H1 (cell line): ENCODE results near the gene S1PR2. TPM values are rescaled to one million over a fixed set of nuclear protein-coding genes. Genes with fewer than 3 reads are reported as not detected.

Experiments
- CHD7 ChIP-seq: fragments of 300-600 bp; sonication (generic); IDR thresholded peaks from 2 replicates; pipeline ENCODE4 v1.7.1; 2012; ENCODE audit warnings: low read length, moderate library complexity, mild to moderate bottlenecking, inconsistent platforms; ENCODE audit not compliant: insufficient replicate concordance
- FOSL1 ChIP-seq: IDR thresholded peaks from 2 replicates; pipeline ENCODE4 v1.6.1; 2011; ENCODE audit warnings: mild to moderate bottlenecking, low read depth, low read length, moderate library complexity; ENCODE audit not compliant: insufficient read depth
- SIN3A ChIP-seq, 2 experiments: IDR thresholded peaks in 1 of 2; conservative IDR thresholded peaks in 1 of 2; 2 replicates each; pipeline ENCODE4 v1.6.1; 2011 to 2012; ENCODE audit warnings: low read length in 2 of 2, improper control_type of control experiment in 1 of 2, low read depth in 1 of 2, mild to moderate bottlenecking in 1 of 2
- TCF12 ChIP-seq: IDR thresholded peaks from 2 replicates; pipeline ENCODE4 v1.6.1; 2011; ENCODE audit warnings: low read depth, mild to moderate bottlenecking, low read length
- polyA plus RNA-seq, 7 experiments: library from polyadenylated mRNA; depleted of rRNA in 3 of 7; stranded (reverse) in 5 of 7; unstranded in 2 of 7; fragments of >200 nt in 5 of 7; fragments of 200-250 nt in 2 of 7; gene quantifications; 1 replicate in 5 of 7; 2 replicates in 1 of 7; 4 replicates in 1 of 7; pipeline versions ENCODE4 v1.2.1 to v1.2.3, GENCODE V29; 2011 to 2013; ENCODE audit warnings: missing spikeins in 2 of 7, mixed read lengths in 2 of 7
- total RNA-seq: library from RNA; stranded (reverse); fragmentation: NEBNext Ultra II Directional; extraction: Animal tissue kit (Norgen Biotek cat#: 25700); gene quantifications from 2 replicates; pipeline ENCODE4 v1.2.1, GENCODE V29; 2021

The S1PR2 gene
- total and polyA plus RNA-seq, 2 of the 8 experiments (the other 6 are each of a cell fraction or from before 2014, with no cell fraction given): 17.5 to 19.4 TPM

GRCh38 chr19:10255358-10255757 is 24.2 kb upstream of the S1PR2 start (continued):
- no peak for TF ChIP-seq CHD7
- TF ChIP-seq SIN3A (conservative IDR thresholded peaks at IDR 0.05 in 1 of 2, IDR thresholded peaks at IDR 0.05 in 1 of 2; ENCODE audit: low read depth in 1 of 2, low read length in 2 of 2): no peak
- no peak for TF ChIP-seq FOSL1
- TF ChIP-seq TCF12: no peak
- TF ChIP-seq, all 59 proteins: peak for 0
